GM06990 (cell line): ENCODE measurements around the gene TTC7B.

Experiments
- DNase-seq: peaks from one replicate; pipeline ENCODE4 v3.0.0-alpha.2; 2011; ENCODE audit not compliant: insufficient read length; ENCODE audit errors: extremely low read depth
- H3K27me3 ChIP-seq: replicated peaks from 2 replicates; pipeline ENCODE4 v1.6.0; 2011; ENCODE audit warnings: low read length; ENCODE audit not compliant: control insufficient read depth, insufficient read depth
- H3K36me3 ChIP-seq: 2 replicates; pipeline ENCODE4 v1.5.1; 2011; ENCODE audit warnings: low read length; ENCODE audit not compliant: control insufficient read depth, insufficient read depth
- H3K4me3 ChIP-seq: replicated peaks from 2 replicates; pipeline ENCODE4 v1.5.1; 2011; ENCODE audit warnings: low read depth, mild to moderate bottlenecking, control low read depth, low read length
- TF ChIP-seq, protein P1 (sequence below): IDR thresholded peaks from 2 replicates; pipeline ENCODE4 v1.5.1; 2011; ENCODE audit warnings: low read length, control low read depth, mild to moderate bottlenecking, inconsistent platforms; ENCODE audit not compliant: insufficient read depth, poor library complexity, severe bottlenecking

Gene TTC7B

GRCh38 chr14:90696720-90697119 lies 119.5 kb downstream of the TTC7B start:
- TF ChIP-seq, protein P1, sequence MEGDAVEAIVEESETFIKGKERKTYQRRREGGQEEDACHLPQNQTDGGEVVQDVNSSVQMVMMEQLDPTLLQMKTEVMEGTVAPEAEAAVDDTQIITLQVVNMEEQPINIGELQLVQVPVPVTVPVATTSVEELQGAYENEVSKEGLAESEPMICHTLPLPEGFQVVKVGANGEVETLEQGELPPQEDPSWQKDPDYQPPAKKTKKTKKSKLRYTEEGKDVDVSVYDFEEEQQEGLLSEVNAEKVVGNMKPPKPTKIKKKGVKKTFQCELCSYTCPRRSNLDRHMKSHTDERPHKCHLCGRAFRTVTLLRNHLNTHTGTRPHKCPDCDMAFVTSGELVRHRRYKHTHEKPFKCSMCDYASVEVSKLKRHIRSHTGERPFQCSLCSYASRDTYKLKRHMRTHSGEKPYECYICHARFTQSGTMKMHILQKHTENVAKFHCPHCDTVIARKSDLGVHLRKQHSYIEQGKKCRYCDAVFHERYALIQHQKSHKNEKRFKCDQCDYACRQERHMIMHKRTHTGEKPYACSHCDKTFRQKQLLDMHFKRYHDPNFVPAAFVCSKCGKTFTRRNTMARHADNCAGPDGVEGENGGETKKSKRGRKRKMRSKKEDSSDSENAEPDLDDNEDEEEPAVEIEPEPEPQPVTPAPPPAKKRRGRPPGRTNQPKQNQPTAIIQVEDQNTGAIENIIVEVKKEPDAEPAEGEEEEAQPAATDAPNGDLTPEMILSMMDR: no peak
- no peaks in the 10 kb centered on the region for H3K36me3 ChIP-seq
- no peak overlapping the region for H3K4me3 ChIP-seq
- H3K27me3 ChIP-seq: no peaks in the 10 kb centered on the region
- no peak for DNase-seq

GRCh38 chr14:90695997-90696660 lies 120.1 kb downstream of the TTC7B start:
- no peaks in the 10 kb centered on the region for H3K36me3 ChIP-seq
- no peaks in the 10 kb centered on the region for H3K27me3 ChIP-seq
- DNase-seq: no peak
- TF ChIP-seq, protein P1: no peak
- H3K4me3 ChIP-seq: no peak overlapping the region

DNA sequence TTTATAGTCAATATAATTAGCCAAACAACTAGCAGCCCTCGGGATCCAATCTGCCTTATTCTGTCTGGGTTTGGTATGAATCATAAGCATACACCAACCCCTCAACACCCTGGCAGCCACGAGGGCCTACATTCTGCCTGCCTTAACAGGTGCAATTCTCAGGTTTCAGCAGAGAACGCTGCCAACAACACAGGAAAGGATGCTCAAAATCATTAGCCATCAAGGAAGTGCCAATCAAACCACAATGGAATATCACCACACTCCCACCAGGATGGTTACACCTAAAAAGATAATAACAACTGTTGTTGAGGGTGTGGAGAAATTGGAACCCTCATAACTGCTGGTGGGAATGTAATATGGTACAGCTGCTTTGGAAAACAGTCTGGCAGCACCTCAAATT lies 122.8 kb downstream of the TTC7B start:
- TF ChIP-seq, protein P1: no peak

DNA sequence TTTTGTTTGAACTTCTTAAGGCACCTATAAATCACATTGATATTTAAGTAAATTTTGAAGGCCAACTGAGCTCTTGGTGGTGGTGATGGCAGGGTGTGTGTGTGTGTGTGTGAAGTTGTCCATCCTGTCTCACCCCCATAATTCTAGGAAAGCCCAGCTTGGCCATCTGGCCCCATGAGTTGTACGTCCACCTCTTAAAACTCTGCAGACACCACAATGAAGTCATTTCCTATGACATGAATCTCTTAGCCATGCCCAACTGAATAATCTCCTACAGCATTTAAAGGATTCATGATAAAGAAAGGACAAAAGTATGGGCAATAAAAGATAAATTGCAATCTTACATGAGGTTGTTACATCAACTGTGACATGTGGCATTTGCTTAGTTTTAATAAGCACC lies 123.4 kb downstream of the TTC7B start:
- Histone ChIP-seq H3K27me3 (no peaks in the 10 kb centered on the region), H3K36me3 (no peaks in the 10 kb centered on the region), H3K4me3 (no peak overlapping the region)
- DNase-seq: no peak
- TF ChIP-seq, protein P1: no peak

More for the DNA sequence above, 122.8 kb downstream of the TTC7B start:
- H3K4me3 ChIP-seq: no peak overlapping the region
- no peaks in the 10 kb centered on the region for H3K27me3 ChIP-seq
- no peaks in the 10 kb centered on the region for H3K36me3 ChIP-seq
- no peak for DNase-seq

- DNase-seq: no peak
- Histone ChIP-seq H3K27me3 (no peaks in the 10 kb centered on the region), H3K36me3 (no peaks in the 10 kb centered on the region), H3K4me3 (no peak overlapping the region)
- TF ChIP-seq, protein P1: no peak
Measured at GRCh38 chr14:90692061-90692460, 124.2 kb downstream of the TTC7B start.

DNA sequence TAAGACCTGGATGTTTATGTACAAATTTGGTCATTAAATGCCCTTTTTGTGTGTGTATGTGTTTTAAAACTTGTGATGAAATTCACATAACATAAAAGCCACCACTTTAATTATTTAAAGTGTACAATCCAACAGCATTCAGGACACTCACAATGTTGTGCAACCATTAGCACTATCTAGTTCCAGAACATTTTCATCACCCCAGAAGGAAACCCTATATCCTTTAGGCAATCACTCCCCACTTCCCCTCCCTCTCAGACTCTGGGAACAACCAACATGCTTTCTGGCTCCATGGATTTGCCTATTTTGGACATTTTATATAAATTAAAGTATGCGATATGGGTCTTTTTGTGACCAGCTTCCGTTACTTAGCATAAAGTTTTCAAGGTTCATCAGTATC lies 124.6 kb downstream of the TTC7B start:
- no peak overlapping the region for H3K4me3 ChIP-seq
- TF ChIP-seq, protein P1: no peak
- DNase-seq: no peak
- no peaks in the 10 kb centered on the region for H3K36me3 ChIP-seq
- H3K27me3 ChIP-seq: no peaks in the 10 kb centered on the region
